SK-N-SH (cell line): ENCODE data around the gene ADCY5. TPM values are rescaled to one million over a fixed set of nuclear protein-coding genes. Genes with fewer than 3 reads are reported as not detected.

ENCODE experiments used
- CTCF ChIA-PET: fragments of 300-600, 350-600 bp; formaldehyde crosslinking; extraction: SDS; loops from one replicate; lab custom pipeline; 2021; lab: Yijun Ruan, JAX
- POLR2A ChIA-PET: fragments of 350-600 bp; sonication (Branson Sonifier 250); formaldehyde crosslinking; extraction: SDS; loops from one replicate; lab custom pipeline; 2020; ENCODE audit warnings: antibody characterized with exemption, inconsistent platforms; lab: Yijun Ruan, JAX
- DNase-seq: peaks from one replicate; pipeline ENCODE4 v3.0.0; 2012
- H2AFZ ChIP-seq: fragments of 200-600 bp; sonication (generic); 2 replicates; pipeline ENCODE4 v1.8.1; 2016; ENCODE audit warnings: antibody characterized with exemption, mild to moderate bottlenecking, low read depth
- H3F3A ChIP-seq: fragments of 200-600 bp; sonication (generic); replicated peaks from 2 replicates; pipeline ENCODE3; 2016; ENCODE audit warnings: antibody characterized with exemption, mild to moderate bottlenecking; ENCODE audit not compliant: insufficient read depth
- H3K27ac ChIP-seq, 2 experiments: fragments of 200-500 bp in 1 of 2; fragments of 200-600 bp in 1 of 2; sonication (Bioruptor generic) in 1 of 2; sonication (generic), shearing (Covaris generic) in 1 of 2; 2 replicates each; pipeline versions ENCODE4 v1.5.1 to v1.6.1; 2014 to 2016; ENCODE audit warnings: low read depth in 2 of 2, inconsistent platforms in 1 of 2, low read length in 1 of 2, mild to moderate bottlenecking in 1 of 2, mixed read lengths in 1 of 2
- H3K27me3 ChIP-seq: fragments of 200-600 bp; sonication (generic), shearing (Covaris generic); 2 replicates; pipeline ENCODE4 v1.6.1; 2016; ENCODE audit warnings: mixed run types; ENCODE audit not compliant: insufficient read depth
- H3K36me3 ChIP-seq, 2 experiments: fragments of 200-500 bp in 1 of 2; fragments of 200-600 bp in 1 of 2; sonication (Bioruptor generic) in 1 of 2; sonication (generic) in 1 of 2; replicated peaks in 1 of 2; 2 replicates each; pipeline versions ENCODE3 to v1.5.1; 2014 to 2016; ENCODE audit warnings: low read length in 1 of 2, mild to moderate bottlenecking in 1 of 2; ENCODE audit not compliant: insufficient read depth in 2 of 2, control insufficient read depth in 1 of 2
- H3K4me1 ChIP-seq, 2 experiments: fragments of 200-500 bp in 1 of 2; fragments of 200-600 bp in 1 of 2; sonication (Bioruptor generic) in 1 of 2; sonication (generic), shearing (Covaris generic) in 1 of 2; 2 replicates each; pipeline versions ENCODE4 v1.5.1 to v1.6.1; 2014 to 2016; ENCODE audit warnings: low read depth in 1 of 2, low read length in 1 of 2, mixed run types in 1 of 2; ENCODE audit not compliant: insufficient read depth in 2 of 2, control insufficient read depth in 1 of 2
- H3K4me2 ChIP-seq: fragments of 200-600 bp; sonication (generic), shearing (Covaris generic); 2 replicates; pipeline ENCODE4 v1.6.1; 2017; ENCODE audit warnings: mixed run types
- H3K4me3 ChIP-seq, 2 experiments: fragments of 200-500 bp in 1 of 2; fragments of 200-600 bp in 1 of 2; sonication (Bioruptor generic) in 1 of 2; sonication (generic), shearing (Covaris generic) in 1 of 2; 2 replicates each; pipeline versions ENCODE4 v1.5.1 to v1.8.1; 2014 to 2016; ENCODE audit warnings: low read depth in 2 of 2, inconsistent platforms in 1 of 2, low read length in 1 of 2, mild to moderate bottlenecking in 1 of 2, mixed read lengths in 1 of 2, moderate library complexity in 1 of 2
- H3K79me2 ChIP-seq: fragments of 200-600 bp; sonication (generic); 2 replicates; pipeline ENCODE4 v1.8.1; 2017; ENCODE audit warnings: mild to moderate bottlenecking; ENCODE audit not compliant: insufficient read depth
- H3K9ac ChIP-seq: fragments of 200-600 bp; sonication (generic); 2 replicates; pipeline ENCODE4 v1.6.1; 2017; ENCODE audit warnings: mixed run types
- H3K9me2 ChIP-seq: fragments of 200-600 bp; sonication (generic); 2 replicates; pipeline ENCODE4 v1.6.1; 2017; ENCODE audit warnings: mixed run types
- H3K9me3 ChIP-seq: fragments of 200-600 bp; sonication (generic); 2 replicates; pipeline ENCODE4 v1.6.1; 2017; ENCODE audit warnings: mixed run types, mild to moderate bottlenecking, moderate library complexity
- H4K20me1 ChIP-seq: fragments of 200-600 bp; sonication (generic); 2 replicates; pipeline ENCODE4 v1.6.1; 2017; ENCODE audit warnings: mild to moderate bottlenecking, mixed run types; ENCODE audit not compliant: insufficient read depth
- CHD2 ChIP-seq: fragments of 150-350 bp; IDR thresholded peaks from 2 replicates; pipeline ENCODE4 v1.6.1; 2018; ENCODE audit warnings: low read length; ENCODE audit not compliant: partially characterized antibody
- EP300 ChIP-seq, 2 experiments: IDR thresholded peaks; 2 replicates each; pipeline versions ENCODE4 v1.4.0 to v1.6.1; 2012; ENCODE audit warnings: borderline replicate concordance in 1 of 2, low read depth in 1 of 2, low read length in 1 of 2
- FOSL2 ChIP-seq: IDR thresholded peaks from 2 replicates; pipeline ENCODE4 v1.4.0; 2012; ENCODE audit warnings: low read depth, mild to moderate bottlenecking, moderate library complexity, borderline replicate concordance
- MXI1 ChIP-seq: IDR thresholded peaks from 2 replicates; pipeline ENCODE4 v1.6.1; 2012; ENCODE audit warnings: mild to moderate bottlenecking, low read depth, low read length, improper control_type of control experiment
- NRF1 ChIP-seq: IDR thresholded peaks from 2 replicates; pipeline ENCODE4 v1.6.1; 2012; ENCODE audit warnings: low read depth, mild to moderate bottlenecking, low read length
- RCOR1 ChIP-seq: fragments of 150-350 bp; IDR thresholded peaks from 2 replicates; pipeline ENCODE4 v1.6.1; 2017; ENCODE audit warnings: antibody characterized with exemption, low read length
- RFX5 ChIP-seq: IDR thresholded peaks from 2 replicates; pipeline ENCODE4 v1.6.1; 2012; ENCODE audit warnings: mild to moderate bottlenecking, improper control_type of control experiment, low read length
- YY1 ChIP-seq: IDR thresholded peaks from 2 replicates; pipeline ENCODE4 v1.4.0; 2012; ENCODE audit warnings: low read depth, mild to moderate bottlenecking
- WGBS: methylation state at CpG from one replicate; pipeline ENCODE4 v1.1.6; 2017; ENCODE audit warnings: low lambda C conversion rate; 5-methylcytosine and 5-hydroxymethylcytosine counted together
- polyA plus RNA-seq, 3 experiments: library from polyadenylated mRNA; depleted of rRNA; stranded (reverse); fragments of >200 nt; gene quantifications; 2 replicates each; pipeline ENCODE4 v1.2.3, GENCODE V29; 2012
- TF ChIP-seq, protein P1 (sequence below): fragments of 200-600 bp; sonication (generic); IDR thresholded peaks from 2 replicates; pipeline ENCODE4 v1.6.1; 2017; ENCODE audit warnings: antibody characterized with exemption, mild to moderate bottlenecking, moderate library complexity
- TF ChIP-seq, protein P2 (sequence below): fragments of 150-350 bp; IDR thresholded peaks from 2 replicates; pipeline ENCODE4 v1.6.1; 2016; ENCODE audit warnings: mild to moderate bottlenecking, low read depth, low read length
- TF ChIP-seq, protein P3 (sequence below): IDR thresholded peaks from 2 replicates; pipeline ENCODE4 v1.4.0; 2012; ENCODE audit warnings: low read depth
- TF ChIP-seq, protein P4 (sequence below): IDR thresholded peaks from 2 replicates; pipeline ENCODE4; 2012

The ADCY5 gene
- polyA plus RNA-seq, 1 of the 3 experiments (the other 2 are of a cell fraction), result 0.21 TPM

DNA sequence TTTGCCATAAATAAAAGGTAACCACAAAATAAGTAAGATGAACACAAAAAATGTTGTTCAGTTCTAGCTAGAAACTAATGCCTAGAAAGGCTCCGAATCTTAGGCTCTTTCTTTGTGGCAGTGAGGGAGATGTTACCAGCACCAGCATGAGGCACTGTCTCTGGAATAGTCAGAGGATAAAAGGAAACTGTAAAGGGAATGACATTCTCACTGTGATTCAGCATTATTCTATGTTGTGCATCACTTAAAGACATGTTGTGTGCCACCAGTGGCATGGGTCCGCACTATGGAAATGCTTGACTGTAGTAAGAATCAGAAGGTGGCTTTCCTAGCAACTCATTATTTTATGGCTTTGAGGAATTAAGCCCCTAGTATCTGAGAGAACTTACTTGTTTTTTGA lies 176.3 kb downstream of the ADCY5 start (continued):
- TF ChIP-seq, protein P1, sequence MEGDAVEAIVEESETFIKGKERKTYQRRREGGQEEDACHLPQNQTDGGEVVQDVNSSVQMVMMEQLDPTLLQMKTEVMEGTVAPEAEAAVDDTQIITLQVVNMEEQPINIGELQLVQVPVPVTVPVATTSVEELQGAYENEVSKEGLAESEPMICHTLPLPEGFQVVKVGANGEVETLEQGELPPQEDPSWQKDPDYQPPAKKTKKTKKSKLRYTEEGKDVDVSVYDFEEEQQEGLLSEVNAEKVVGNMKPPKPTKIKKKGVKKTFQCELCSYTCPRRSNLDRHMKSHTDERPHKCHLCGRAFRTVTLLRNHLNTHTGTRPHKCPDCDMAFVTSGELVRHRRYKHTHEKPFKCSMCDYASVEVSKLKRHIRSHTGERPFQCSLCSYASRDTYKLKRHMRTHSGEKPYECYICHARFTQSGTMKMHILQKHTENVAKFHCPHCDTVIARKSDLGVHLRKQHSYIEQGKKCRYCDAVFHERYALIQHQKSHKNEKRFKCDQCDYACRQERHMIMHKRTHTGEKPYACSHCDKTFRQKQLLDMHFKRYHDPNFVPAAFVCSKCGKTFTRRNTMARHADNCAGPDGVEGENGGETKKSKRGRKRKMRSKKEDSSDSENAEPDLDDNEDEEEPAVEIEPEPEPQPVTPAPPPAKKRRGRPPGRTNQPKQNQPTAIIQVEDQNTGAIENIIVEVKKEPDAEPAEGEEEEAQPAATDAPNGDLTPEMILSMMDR, result no peak

DNA sequence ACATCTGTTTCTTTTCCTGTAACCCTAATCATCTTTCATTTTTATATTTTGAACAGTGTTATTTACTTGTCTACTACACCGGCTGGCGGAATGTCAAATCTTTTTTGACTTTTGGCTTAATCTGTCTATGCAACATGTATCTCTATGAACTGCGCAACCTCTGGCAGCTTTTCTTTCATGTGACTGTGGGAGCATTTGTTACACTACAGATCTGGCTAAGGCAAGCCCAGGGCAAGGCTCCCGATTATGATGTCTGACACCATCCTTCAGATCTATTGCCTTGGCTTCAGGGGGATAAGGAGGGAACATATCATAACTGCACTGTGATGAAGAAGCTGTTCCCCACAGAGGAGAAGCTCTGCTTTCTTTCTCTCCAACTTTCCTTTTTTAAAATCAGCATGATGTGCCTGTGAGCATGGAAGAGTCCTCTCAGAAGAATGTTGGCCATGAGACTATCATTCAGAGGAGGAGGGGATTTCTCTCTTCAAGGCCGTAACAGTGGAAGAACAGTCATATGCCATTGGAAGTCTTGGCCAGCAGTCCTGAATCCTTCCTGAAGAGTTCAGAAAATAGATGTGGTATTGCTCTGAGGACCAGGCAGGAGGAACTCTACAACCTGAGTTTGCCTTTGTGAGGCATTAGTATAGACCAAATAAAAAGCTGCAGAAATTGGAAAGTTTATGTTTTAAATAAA lies 177.3 kb downstream of the ADCY5 start:
- TF ChIP-seq, protein P2, sequence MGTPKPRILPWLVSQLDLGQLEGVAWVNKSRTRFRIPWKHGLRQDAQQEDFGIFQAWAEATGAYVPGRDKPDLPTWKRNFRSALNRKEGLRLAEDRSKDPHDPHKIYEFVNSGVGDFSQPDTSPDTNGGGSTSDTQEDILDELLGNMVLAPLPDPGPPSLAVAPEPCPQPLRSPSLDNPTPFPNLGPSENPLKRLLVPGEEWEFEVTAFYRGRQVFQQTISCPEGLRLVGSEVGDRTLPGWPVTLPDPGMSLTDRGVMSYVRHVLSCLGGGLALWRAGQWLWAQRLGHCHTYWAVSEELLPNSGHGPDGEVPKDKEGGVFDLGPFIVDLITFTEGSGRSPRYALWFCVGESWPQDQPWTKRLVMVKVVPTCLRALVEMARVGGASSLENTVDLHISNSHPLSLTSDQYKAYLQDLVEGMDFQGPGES, result no peak
- TF ChIP-seq RCOR1, result no peak
- TF ChIP-seq FOSL2, result no peak
- TF ChIP-seq YY1, result no peak
- TF ChIP-seq MXI1, result no peak
- TF ChIP-seq, protein P3, sequence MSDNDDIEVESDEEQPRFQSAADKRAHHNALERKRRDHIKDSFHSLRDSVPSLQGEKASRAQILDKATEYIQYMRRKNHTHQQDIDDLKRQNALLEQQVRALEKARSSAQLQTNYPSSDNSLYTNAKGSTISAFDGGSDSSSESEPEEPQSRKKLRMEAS, result no peak
- no peak for TF ChIP-seq NRF1
- TF ChIP-seq EP300 (IDR thresholded peaks at IDR 0.05; ENCODE audit: borderline replicate concordance in 1 of 2, low read depth in 1 of 2, low read length in 1 of 2), result no peak
- TF ChIP-seq, protein P4, sequence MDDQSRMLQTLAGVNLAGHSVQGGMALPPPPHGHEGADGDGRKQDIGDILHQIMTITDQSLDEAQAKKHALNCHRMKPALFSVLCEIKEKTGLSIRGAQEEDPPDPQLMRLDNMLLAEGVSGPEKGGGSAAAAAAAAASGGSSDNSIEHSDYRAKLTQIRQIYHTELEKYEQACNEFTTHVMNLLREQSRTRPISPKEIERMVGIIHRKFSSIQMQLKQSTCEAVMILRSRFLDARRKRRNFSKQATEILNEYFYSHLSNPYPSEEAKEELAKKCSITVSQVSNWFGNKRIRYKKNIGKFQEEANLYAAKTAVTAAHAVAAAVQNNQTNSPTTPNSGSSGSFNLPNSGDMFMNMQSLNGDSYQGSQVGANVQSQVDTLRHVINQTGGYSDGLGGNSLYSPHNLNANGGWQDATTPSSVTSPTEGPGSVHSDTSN, result no peak
- TF ChIP-seq RFX5, result no peak
- no peak for TF ChIP-seq CHD2
- peak overlapping the region in 1 of 2 experiments; percentile 85; a peak in 1 of 4 replicates for H3K27ac ChIP-seq
- no peaks in the 10 kb centered on the region for H3K9me3 ChIP-seq
- H3K9ac ChIP-seq, result no peak overlapping the region
- no peak overlapping the region for H3K4me3 ChIP-seq
- H3K9me2 ChIP-seq, result no peaks in the 10 kb centered on the region
- CTCF ChIA-PET, result interaction anchor here (1.0 to 1.5 kb wide), 2 partner anchors 64 to 287 kb away, joined by 3 read pairs; no protein-coding TSS in a partner anchor
- POLR2A ChIA-PET, result no interaction called here
- H3F3A ChIP-seq, result peaks cover 18% of the 10 kb centered on the region
- peaks cover 0 to 7% of the 10 kb centered on the region in 2 experiments; a peak in 1 of 4 replicates for H3K4me1 ChIP-seq
- no peak overlapping the region for H2AFZ ChIP-seq
- peaks cover 19 to 20% of the 10 kb centered on the region in 2 experiments for H3K36me3 ChIP-seq
- no peaks in the 10 kb centered on the region for H3K79me2 ChIP-seq
- H3K4me2 ChIP-seq, result no peak overlapping the region
- no peaks in the 10 kb centered on the region for H3K27me3 ChIP-seq
- no peak for DNase-seq
- H4K20me1 ChIP-seq, result no peaks in the 10 kb centered on the region
- 75% methylated on average over 5 of the region's 5 CpGs for WGBS
